PC-3 (cell line): ENCODE results near the gene SEC23B. TPM values are rescaled to one million over a fixed set of nuclear protein-coding genes. Genes with fewer than 3 reads are reported as not detected.
A peak's percentile ranks its signal among the peaks of the same experiment; 100 is the strongest.

Source experiments
- ATAC-seq: fragments of 200-7000 bp; cut with Tn5 transposase; 2 replicates; pipeline ENCODE4 v1.9.1; 2020; ENCODE audit warnings: mild to moderate bottlenecking, moderate library complexity
- BruUV-seq: library from RNA; stranded (reverse); fragments of 400-500 nt; replicated peaks from 2 replicates; lab custom pipeline; 2021; lab: Mats Ljungman, UMichigan
- CTCF ChIA-PET: fragments of 300-600 bp; sonication (Branson Sonifier 250); formaldehyde crosslinking; loops from one replicate; lab custom pipeline; 2022; ENCODE audit warnings: antibody characterized with exemption; lab: Charles Lee
- POLR2A ChIA-PET: fragments of 300-600 bp; sonication (Branson Sonifier 250); formaldehyde crosslinking; loops from one replicate; lab custom pipeline; 2022; ENCODE audit warnings: antibody characterized with exemption; ENCODE audit not compliant: unreplicated experiment; lab: Charles Lee
- DNase-seq: peaks from one replicate; pipeline ENCODE4 v3.0.0-alpha.2; 2015
- H2AFZ ChIP-seq: fragments of 300-600 bp; sonication (generic); 2 replicates; pipeline ENCODE4 v1.6.0; 2016; ENCODE audit warnings: antibody characterized with exemption, low read length
- H3F3A ChIP-seq: fragments of 300-600 bp; sonication (generic); one replicate; pipeline ENCODE4 v1.6.0; 2017; ENCODE audit warnings: antibody characterized with exemption, low read length, control low read depth, mild to moderate bottlenecking; ENCODE audit not compliant: unreplicated experiment
- H3K27ac ChIP-seq: fragments of 300-600 bp; sonication (generic); 2 replicates; pipeline ENCODE4 v1.5.1; 2016; ENCODE audit warnings: mild to moderate bottlenecking, low read length
- H3K27me3 ChIP-seq: fragments of 300-600 bp; sonication (generic); 2 replicates; pipeline ENCODE4 v1.6.1; 2016; ENCODE audit warnings: low read length, mixed read lengths
- H3K36me3 ChIP-seq: fragments of 300-600 bp; sonication (generic); 2 replicates; pipeline ENCODE4 v1.6.1; 2016; ENCODE audit warnings: low read depth, mixed run types, low read length, mixed read lengths
- H3K4me1 ChIP-seq: fragments of 300-600 bp; sonication (generic); 2 replicates; pipeline ENCODE4 v1.5.1; 2016; ENCODE audit warnings: low read length; ENCODE audit not compliant: insufficient read depth
- H3K4me2 ChIP-seq: fragments of 300-600 bp; sonication (generic); 2 replicates; pipeline ENCODE4 v1.6.0; 2016; ENCODE audit warnings: low read length
- H3K4me3 ChIP-seq: fragments of 300-600 bp; sonication (generic); 2 replicates; pipeline ENCODE4 v1.5.1; 2016; ENCODE audit warnings: mild to moderate bottlenecking, low read length, mixed read lengths
- H3K79me2 ChIP-seq: fragments of 300-600 bp; sonication (generic); 2 replicates; pipeline ENCODE4 v1.6.1; 2017; ENCODE audit warnings: low read length, mixed read lengths
- H3K9ac ChIP-seq: fragments of 300-600 bp; sonication (generic); 2 replicates; pipeline ENCODE4 v1.6.0; 2016; ENCODE audit warnings: mild to moderate bottlenecking, low read length
- H3K9me2 ChIP-seq: fragments of 300-600 bp; sonication (generic); replicated peaks from 2 replicates; pipeline ENCODE4 v1.6.1; 2016; ENCODE audit warnings: mixed run types, low read length, mixed read lengths
- H3K9me3 ChIP-seq: fragments of 300-600 bp; sonication (generic); 2 replicates; pipeline ENCODE4 v1.6.1; 2016; ENCODE audit warnings: low read length, mixed read lengths
- H4K20me1 ChIP-seq: fragments of 300-600 bp; sonication (generic); 2 replicates; pipeline ENCODE4 v1.6.1; 2016; ENCODE audit warnings: low read length, mixed read lengths
- EZH2 ChIP-seq: fragments of 300-600 bp; sonication (generic); IDR thresholded peaks from one replicate; pipeline ENCODE4 v1.6.1; 2017; ENCODE audit warnings: antibody characterized with exemption, mild to moderate bottlenecking, low read length; ENCODE audit not compliant: unreplicated experiment
- EZH2phosphoT487 ChIP-seq: fragments of 300-600 bp; sonication (generic); IDR thresholded peaks from 2 replicates; pipeline ENCODE4 v1.6.1; 2018; ENCODE audit warnings: mild to moderate bottlenecking, antibody characterized with exemption, low read length, borderline replicate concordance
- intact Hi-C: fragments of 100-400 bp; cut with micrococcal nuclease; formaldehyde crosslinking; loops from 2 replicates; pipeline ENCODE4 v1.9.0; 2023
- total RNA-seq: library from RNA; depleted of rRNA; stranded (reverse); fragments of >200 nt; gene quantifications from 2 replicates; pipeline ENCODE4 v1.2.3, GENCODE V29; 2014
- TF ChIP-seq, protein P1 (sequence below): fragments of 300-600 bp; sonication (generic); conservative IDR thresholded peaks from 2 replicates; pipeline ENCODE4 v1.5.1; 2017; ENCODE audit warnings: antibody characterized with exemption, low read depth, mild to moderate bottlenecking, low read length

SEC23B gene
- total RNA-seq, 1 experiment from 2014 or later: 89.5 TPM

GRCh38 chr20:18466574-18466893, 41.2 kb upstream of the SEC23B start:
- H2AFZ ChIP-seq: peak overlapping the region; percentile 96
- CTCF ChIA-PET: interaction anchor here (0.7 kb wide), 1 partner anchor 30 kb away, joined by 3 read pairs; no protein-coding TSS in a partner anchor
- H3K36me3 ChIP-seq: peaks cover 11% of the 10 kb centered on the region; the same call in 1 of the 2 replicates
- 0 out of 2 replicates have a peak, but pooled peaks cover 5% of the 10 kb centered on the region for H4K20me1 ChIP-seq
- no peak overlapping the region for H3K27ac ChIP-seq
- POLR2A ChIA-PET: interaction anchor here (0.6 to 1.9 kb wide), 3 partner anchors 15 to 41 kb away, joined by 5 to 13 read pairs (median 9); partner anchors contain the start of genes RBBP9 and SEC23B
- no peaks in the 10 kb centered on the region for H3F3A ChIP-seq
- BruUV-seq: no TSS peak
- TF ChIP-seq, protein P1, sequence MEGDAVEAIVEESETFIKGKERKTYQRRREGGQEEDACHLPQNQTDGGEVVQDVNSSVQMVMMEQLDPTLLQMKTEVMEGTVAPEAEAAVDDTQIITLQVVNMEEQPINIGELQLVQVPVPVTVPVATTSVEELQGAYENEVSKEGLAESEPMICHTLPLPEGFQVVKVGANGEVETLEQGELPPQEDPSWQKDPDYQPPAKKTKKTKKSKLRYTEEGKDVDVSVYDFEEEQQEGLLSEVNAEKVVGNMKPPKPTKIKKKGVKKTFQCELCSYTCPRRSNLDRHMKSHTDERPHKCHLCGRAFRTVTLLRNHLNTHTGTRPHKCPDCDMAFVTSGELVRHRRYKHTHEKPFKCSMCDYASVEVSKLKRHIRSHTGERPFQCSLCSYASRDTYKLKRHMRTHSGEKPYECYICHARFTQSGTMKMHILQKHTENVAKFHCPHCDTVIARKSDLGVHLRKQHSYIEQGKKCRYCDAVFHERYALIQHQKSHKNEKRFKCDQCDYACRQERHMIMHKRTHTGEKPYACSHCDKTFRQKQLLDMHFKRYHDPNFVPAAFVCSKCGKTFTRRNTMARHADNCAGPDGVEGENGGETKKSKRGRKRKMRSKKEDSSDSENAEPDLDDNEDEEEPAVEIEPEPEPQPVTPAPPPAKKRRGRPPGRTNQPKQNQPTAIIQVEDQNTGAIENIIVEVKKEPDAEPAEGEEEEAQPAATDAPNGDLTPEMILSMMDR: no peak
- TF ChIP-seq EZH2phosphoT487 (no peak), EZH2 (no peak)
- peak overlapping the region; percentile 90 for H3K9ac ChIP-seq
- peaks cover 16% of the 10 kb centered on the region for H3K4me1 ChIP-seq
- ATAC-seq (peak; percentile 76), DNase-seq (no peak)
- H3K79me2 ChIP-seq: peaks cover 44% of the 10 kb centered on the region
- H3K4me2 ChIP-seq: peak overlapping the region; percentile 92
- peak overlapping the region; percentile 90 for H3K4me3 ChIP-seq
- intact Hi-C loops: loop anchor here (5.0 kb wide), 2 partner anchors 76 to 121 kb away; partner anchors contain the start of gene DTD1
- no peaks in the 10 kb centered on the region for H3K27me3 ChIP-seq
- H3K9me2 ChIP-seq: no peaks in the 10 kb centered on the region
- H3K9me3 ChIP-seq: no peaks in the 10 kb centered on the region

DNA sequence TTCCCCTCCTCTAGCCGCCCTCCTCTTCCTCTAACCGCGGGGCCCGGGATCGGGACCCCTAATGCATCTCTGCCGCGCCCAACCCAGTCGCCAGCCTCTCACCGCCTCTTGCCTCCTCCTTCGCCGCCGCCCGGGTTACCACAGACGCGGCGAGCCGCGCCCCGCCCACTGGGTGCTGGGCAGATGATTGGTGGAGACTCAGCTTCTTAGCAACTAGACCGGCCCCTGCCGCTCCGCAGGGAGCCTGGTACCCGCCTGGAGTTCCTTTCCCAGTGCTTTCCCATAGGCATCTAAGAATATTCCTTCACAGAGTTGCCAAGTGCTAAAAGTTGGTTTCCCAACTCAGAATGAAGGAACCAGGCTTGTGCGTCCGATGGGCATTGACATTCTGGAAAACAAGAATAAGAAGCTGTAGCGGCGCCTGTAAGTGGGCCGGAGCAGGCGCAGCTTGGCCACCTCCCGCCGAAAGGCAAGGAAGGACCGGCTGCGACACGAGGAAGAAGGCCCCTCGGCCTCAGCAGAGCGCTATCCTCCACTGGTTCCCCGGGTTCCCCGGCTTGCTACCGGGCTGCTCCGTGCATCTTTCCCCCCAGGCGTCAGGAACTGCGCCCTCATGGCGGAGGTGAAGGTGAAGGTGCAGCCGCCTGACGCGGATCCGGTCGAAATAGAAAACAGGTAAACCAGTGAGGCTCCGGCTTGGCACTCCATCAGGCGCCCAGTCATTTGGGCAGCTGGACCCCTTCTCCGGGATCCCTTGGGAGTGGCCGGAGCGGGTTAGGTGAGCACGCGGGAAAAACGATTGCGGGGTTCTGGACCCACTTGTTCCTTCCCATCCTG, 40.6 kb upstream of the SEC23B start, which contains the start of the genes DZANK1 and POLR3F:
Gene DZANK1 (minus strand): TSS at position 137 of the 837 bp plus-strand sequence. CDS start 1,672 bp downstream, outside the sequence.
Gene POLR3F (plus strand): TSS at position 497 of the 837 bp plus-strand sequence. CDS start 117 bp downstream, at position 614.
- Histone ChIP-seq H3K4me2 (peak within 1 kb of the TSS; percentile 92), H3K27me3 (no peaks in the 10 kb centered on the region), H3K79me2 (peaks cover 44% of the 10 kb centered on the region), H3K9me3 (no peaks in the 10 kb centered on the region), H3K4me1 (peaks cover 16% of the 10 kb centered on the region), H3F3A (no peaks in the 10 kb centered on the region), H3K9me2 (no peaks in the 10 kb centered on the region), H3K36me3 (peaks cover 11% of the 10 kb centered on the region; the same call in 1 of the 2 replicates), H3K9ac (peak within 1 kb of the TSS; percentile 90), H3K27ac (peak within 1 kb of the TSS; percentile 86), H2AFZ (peak within 1 kb of the TSS; percentile 96), H3K4me3 (peak within 1 kb of the TSS; percentile 90), H4K20me1 (0 out of 2 replicates have a peak, but pooled peaks cover 5% of the 10 kb centered on the region)
- POLR2A ChIA-PET: interaction anchor here (0.6 to 1.9 kb wide), 3 partner anchors 14 to 40 kb away, joined by 5 to 13 read pairs (median 9); partner anchors contain the start of genes RBBP9 and SEC23B
- no TSS peak for BruUV-seq
- TF ChIP-seq EZH2 (no peak), EZH2phosphoT487 (no peak)
- TF ChIP-seq, protein P1: no peak
- CTCF ChIA-PET: interaction anchor here (0.6 to 0.7 kb wide), 2 partner anchors 30 to 34 kb away, joined by 3 read pairs; no protein-coding TSS in a partner anchor
- peak; percentile 98 for DNase-seq
- ATAC-seq: peak; percentile 99
- intact Hi-C loops: loop anchor here (1.0 to 5.0 kb wide), 5 partner anchors 40 to 179 kb away; partner anchors contain the start of genes DTD1, SEC23B and ZNF133
